CD14-positive monocyte (primary cell): ENCODE measurements around the gene PITPNB. TPM values are rescaled to one million over a fixed set of nuclear protein-coding genes. Genes with fewer than 3 reads are reported as not detected.

Experiments used
- DNase-seq, 3 donors: peaks; one replicate each; pipeline ENCODE4 v3.0.0-alpha.2; 2011 to 2022
- H2AFZ ChIP-seq: 2 replicates; pipeline ENCODE4 v1.6.0; 2012; ENCODE audit warnings: mild to moderate bottlenecking, low read depth, low read length, inconsistent platforms; ENCODE audit not compliant: insufficient read depth, poor library complexity, severe bottlenecking
- H3K27ac ChIP-seq, 2 donors: 1 replicate in 1 of 2; 2 replicates in 1 of 2; pipeline ENCODE4 v1.5.1; 2012 to 2013; ENCODE audit warnings: low read length in 2 of 2, control low read depth in 1 of 2, inconsistent platforms in 1 of 2, low read depth in 1 of 2, mild to moderate bottlenecking in 1 of 2
- H3K27me3 ChIP-seq, 2 donors: one replicate each; pipeline versions ENCODE4 v1.6.0 to v1.6.1; 2011 to 2013; ENCODE audit warnings: low read length in 2 of 2; ENCODE audit not compliant: control insufficient read depth in 2 of 2, insufficient read depth in 2 of 2
- H3K36me3 ChIP-seq, 2 donors: replicated peaks in 1 of 2; 1 replicate in 1 of 2; 2 replicates in 1 of 2; pipeline versions ENCODE4 v1.5.1 to v1.6.1; 2012 to 2013; ENCODE audit warnings: low read length in 2 of 2, control low read depth in 1 of 2, inconsistent platforms in 1 of 2, mild to moderate bottlenecking in 1 of 2; ENCODE audit not compliant: insufficient read depth in 2 of 2, control insufficient read depth in 1 of 2
- H3K4me1 ChIP-seq, 2 donors: 1 replicate in 1 of 2; 2 replicates in 1 of 2; pipeline versions ENCODE4 v1.5.1 to v1.6.1; 2012 to 2013; ENCODE audit warnings: low read length in 2 of 2, control low read depth in 1 of 2, inconsistent platforms in 1 of 2, mild to moderate bottlenecking in 1 of 2, moderate library complexity in 1 of 2; ENCODE audit not compliant: insufficient read depth in 2 of 2, control insufficient read depth in 1 of 2
- H3K4me2 ChIP-seq: replicated peaks from 2 replicates; pipeline ENCODE3; 2012; ENCODE audit warnings: low read length, moderate library complexity, mild to moderate bottlenecking; ENCODE audit not compliant: poor library complexity, severe bottlenecking; ENCODE audit errors: extremely low read depth
- H3K4me3 ChIP-seq, 3 experiments: fragments of 200-600 bp in 1 of 3; sonication (generic) in 1 of 3; replicated peaks in 1 of 3; 1 replicate in 2 of 3; 2 replicates in 1 of 3; pipeline ENCODE4 v1.5.1; 2011 to 2013; ENCODE audit warnings: low read length in 3 of 3, mild to moderate bottlenecking in 3 of 3, control low read depth in 2 of 3, low read depth in 2 of 3, inconsistent platforms in 1 of 3, moderate library complexity in 1 of 3
- H3K79me2 ChIP-seq: 2 replicates; pipeline ENCODE4 v1.6.0; 2012; ENCODE audit warnings: mild to moderate bottlenecking, control low read depth, inconsistent platforms, low read length, moderate library complexity; ENCODE audit not compliant: insufficient read depth
- H3K9ac ChIP-seq: 2 replicates; pipeline ENCODE4 v1.6.0; 2017; ENCODE audit warnings: low read length, mild to moderate bottlenecking; ENCODE audit not compliant: insufficient read depth, poor library complexity, severe bottlenecking
- H3K9me3 ChIP-seq, 2 donors: replicated peaks in 1 of 2; 1 replicate in 1 of 2; 2 replicates in 1 of 2; pipeline versions ENCODE4 v1.5.1 to v1.6.1; 2012 to 2013; ENCODE audit warnings: low read length in 2 of 2, control low read depth in 1 of 2; ENCODE audit not compliant: control insufficient read depth in 1 of 2, insufficient read depth in 1 of 2
- H4K20me1 ChIP-seq: 2 replicates; pipeline ENCODE4 v1.6.0; 2012; ENCODE audit warnings: mild to moderate bottlenecking, low read length, control low read depth, moderate library complexity; ENCODE audit not compliant: insufficient read depth
- H3K27ac Mint-ChIP-seq, 7 donors: one replicate each; pipeline ENCODE4 v1.8.0; 2020; ENCODE audit warnings: mild to moderate bottlenecking in 7 of 7, mixed read lengths in 7 of 7, moderate library complexity in 6 of 7, inconsistent platforms in 2 of 7
- H3K27me3 Mint-ChIP-seq, 3 donors: one replicate each; pipeline ENCODE4 v1.8.0; 2021 to 2022; ENCODE audit warnings: low read depth in 3 of 3, mild to moderate bottlenecking in 3 of 3, mixed read lengths in 3 of 3, moderate library complexity in 3 of 3, inconsistent platforms in 1 of 3
- H3K36me3 Mint-ChIP-seq, 2 donors: one replicate each; pipeline ENCODE4 v1.8.0; 2020; ENCODE audit warnings: mixed read lengths in 2 of 2, inconsistent platforms in 1 of 2, mild to moderate bottlenecking in 1 of 2
- H3K4me1 Mint-ChIP-seq: one replicate; pipeline ENCODE4 v1.8.0; 2020; ENCODE audit warnings: mild to moderate bottlenecking, mixed read lengths
- H3K4me3 Mint-ChIP-seq, 2 donors: one replicate each; pipeline ENCODE4 v1.8.0; 2020; ENCODE audit warnings: mild to moderate bottlenecking in 2 of 2, mixed read lengths in 2 of 2, moderate library complexity in 1 of 2
- H3K9me3 Mint-ChIP-seq, 7 donors: one replicate each; pipeline ENCODE4 v1.8.0; 2020 to 2022; ENCODE audit warnings: mixed read lengths in 7 of 7, mild to moderate bottlenecking in 6 of 7, moderate library complexity in 6 of 7, inconsistent platforms in 2 of 7
- WGBS: methylation state at CpG from one replicate; pipeline ENCODE4 v1.1.5; 2013; ENCODE audit warnings: missing lambda C conversion rate; ENCODE audit not compliant: insufficient coverage; 5-methylcytosine and 5-hydroxymethylcytosine counted together
- intact Hi-C, 2 donors: fragments of 100-400 bp; cut with micrococcal nuclease; formaldehyde crosslinking; loops; one replicate each; pipeline versions ENCODE4 v1.15.0 to v1.15.1; 2023
- polyA plus RNA-seq, 3 donors: library from polyadenylated mRNA; depleted of rRNA in 1 of 3; unstranded in 2 of 3; stranded (reverse) in 1 of 3; fragments of 300-500 nt in 2 of 3; fragments of >200 nt in 1 of 3; fragmentation: Illumina TruSeq in 2 of 3; gene quantifications; 1 replicate in 2 of 3; 2 replicates in 1 of 3; pipeline ENCODE4 v1.2.3, GENCODE V29; 2012 to 2021
- TF ChIP-seq, protein P1 (sequence below): fragments of 200-600 bp; IDR thresholded peaks from one replicate; pipeline ENCODE4 v1.8.0; 2022; ENCODE audit warnings: antibody characterized with exemption, mild to moderate bottlenecking

Gene PITPNB
- polyA plus RNA-seq, 3 donors: 19.2 to 29.1 (median 25.2) TPM

- no peak overlapping the region for H3K9ac ChIP-seq
- DNase-seq: peak; percentile 6 to 25 (median 12)
- TF ChIP-seq, protein P1, sequence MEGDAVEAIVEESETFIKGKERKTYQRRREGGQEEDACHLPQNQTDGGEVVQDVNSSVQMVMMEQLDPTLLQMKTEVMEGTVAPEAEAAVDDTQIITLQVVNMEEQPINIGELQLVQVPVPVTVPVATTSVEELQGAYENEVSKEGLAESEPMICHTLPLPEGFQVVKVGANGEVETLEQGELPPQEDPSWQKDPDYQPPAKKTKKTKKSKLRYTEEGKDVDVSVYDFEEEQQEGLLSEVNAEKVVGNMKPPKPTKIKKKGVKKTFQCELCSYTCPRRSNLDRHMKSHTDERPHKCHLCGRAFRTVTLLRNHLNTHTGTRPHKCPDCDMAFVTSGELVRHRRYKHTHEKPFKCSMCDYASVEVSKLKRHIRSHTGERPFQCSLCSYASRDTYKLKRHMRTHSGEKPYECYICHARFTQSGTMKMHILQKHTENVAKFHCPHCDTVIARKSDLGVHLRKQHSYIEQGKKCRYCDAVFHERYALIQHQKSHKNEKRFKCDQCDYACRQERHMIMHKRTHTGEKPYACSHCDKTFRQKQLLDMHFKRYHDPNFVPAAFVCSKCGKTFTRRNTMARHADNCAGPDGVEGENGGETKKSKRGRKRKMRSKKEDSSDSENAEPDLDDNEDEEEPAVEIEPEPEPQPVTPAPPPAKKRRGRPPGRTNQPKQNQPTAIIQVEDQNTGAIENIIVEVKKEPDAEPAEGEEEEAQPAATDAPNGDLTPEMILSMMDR: no peak
- no peak overlapping the region for H3K4me3 ChIP-seq
- H4K20me1 ChIP-seq: no peaks in the 10 kb centered on the region
- H3K4me2 ChIP-seq: no peak overlapping the region
- intact Hi-C loops: no loop called here
- Mint-ChIP-seq H3K4me3 (no peak overlapping the region), H3K27me3 (no peaks in the 10 kb centered on the region), H3K27ac (peak overlapping the region in 3 of 7 donors; percentile 12 to 80 (median 31)), H3K4me1 (peaks cover 7% of the 10 kb centered on the region), H3K9me3 (no peaks in the 10 kb centered on the region), H3K36me3 (peaks cover 85 to 90% of the 10 kb centered on the region in 2 donors)
- WGBS: 67% methylated on average over 1 of the region's 6 CpGs
- no peaks in the 10 kb centered on the region for H3K27me3 ChIP-seq
- H3K79me2 ChIP-seq: no peaks in the 10 kb centered on the region
- H3K27ac ChIP-seq: peak overlapping the region in 1 of 2 donors; percentile 21
- H3K36me3 ChIP-seq: peaks cover 77 to 98% of the 10 kb centered on the region in 2 donors
- H3K9me3 ChIP-seq: no peaks in the 10 kb centered on the region
- no peak overlapping the region for H2AFZ ChIP-seq
- peaks cover 3 to 5% of the 10 kb centered on the region in 2 donors for H3K4me1 ChIP-seq
Observed at GRCh38 chr22:27853424-27853823, 65.6 kb downstream of the PITPNB start.

DNA sequence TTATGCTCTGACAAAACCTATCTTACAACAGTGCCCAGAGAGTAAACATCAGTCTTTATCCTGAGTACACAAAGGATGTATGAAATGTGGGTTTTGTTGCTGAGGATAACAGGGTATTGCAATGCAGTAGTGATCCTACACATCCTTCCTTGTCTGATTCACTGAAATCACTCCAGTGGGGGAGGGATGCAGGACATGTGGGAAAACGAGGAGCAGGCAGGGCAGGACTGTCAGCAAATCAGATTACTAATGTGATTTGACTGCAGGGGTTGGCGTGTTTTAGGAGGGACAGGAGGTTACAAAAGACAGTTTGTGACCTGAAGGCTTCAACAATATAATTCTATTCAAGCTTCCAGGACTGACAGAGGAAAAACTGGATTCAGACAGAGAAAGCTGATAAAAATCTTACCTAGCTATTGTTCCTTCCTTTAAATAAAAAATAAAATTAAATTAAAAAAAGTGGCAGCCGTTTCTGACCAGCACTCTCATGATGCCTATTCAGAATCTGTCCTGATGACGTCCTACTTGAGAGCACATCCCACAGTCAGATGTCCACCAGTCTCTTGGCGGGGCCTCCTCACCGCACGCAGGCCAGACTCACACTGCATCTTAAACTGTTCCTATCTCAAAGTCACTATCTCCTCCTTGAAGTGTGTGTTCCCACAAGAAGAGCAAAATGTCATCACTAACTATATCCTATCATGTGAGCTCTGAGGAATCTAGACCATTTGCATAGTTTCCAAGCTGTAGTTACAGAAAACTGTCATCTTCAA is 66.9 kb downstream of the PITPNB start:
- H3K27ac Mint-ChIP-seq: peak overlapping the region in 2 of 7 donors; percentile 6 to 23
- H3K27me3 Mint-ChIP-seq: no peaks in the 10 kb centered on the region
- Histone ChIP-seq H3K4me3 (no peak overlapping the region), H3K4me1 (peaks cover 3 to 5% of the 10 kb centered on the region in 2 donors), H3K9ac (no peak overlapping the region), H2AFZ (no peak overlapping the region), H3K79me2 (no peaks in the 10 kb centered on the region), H3K4me2 (no peak overlapping the region), H3K27ac (peak overlapping the region in 1 of 2 donors; percentile 3), H3K27me3 (no peaks in the 10 kb centered on the region), H3K9me3 (no peaks in the 10 kb centered on the region), H4K20me1 (no peaks in the 10 kb centered on the region), H3K36me3 (peaks cover 64 to 97% of the 10 kb centered on the region in 2 donors)
- TF ChIP-seq, protein P1: no peak
- H3K9me3 Mint-ChIP-seq: no peaks in the 10 kb centered on the region
- 97% methylated on average over 7 of the region's 7 CpGs for WGBS
- peaks cover 7% of the 10 kb centered on the region for H3K4me1 Mint-ChIP-seq
- no peak for DNase-seq
- intact Hi-C loops: no loop called here
- H3K36me3 Mint-ChIP-seq: peaks cover 83 to 89% of the 10 kb centered on the region in 2 donors
- H3K4me3 Mint-ChIP-seq: no peak overlapping the region
